GM12801 (cell line): ENCODE results near the gene PCAT7.

Experiments used
- TF ChIP-seq, protein P1 (sequence below): IDR thresholded peaks from one replicate; pipeline ENCODE4 v1.5.1; 2011; ENCODE audit warnings: control low read depth; ENCODE audit not compliant: insufficient read length; ENCODE audit errors: extremely low read depth

Gene PCAT7

GRCh38 chr9:94568250-94568889 lies 13.5 kb downstream of the PCAT7 start:
- TF ChIP-seq, protein P1, sequence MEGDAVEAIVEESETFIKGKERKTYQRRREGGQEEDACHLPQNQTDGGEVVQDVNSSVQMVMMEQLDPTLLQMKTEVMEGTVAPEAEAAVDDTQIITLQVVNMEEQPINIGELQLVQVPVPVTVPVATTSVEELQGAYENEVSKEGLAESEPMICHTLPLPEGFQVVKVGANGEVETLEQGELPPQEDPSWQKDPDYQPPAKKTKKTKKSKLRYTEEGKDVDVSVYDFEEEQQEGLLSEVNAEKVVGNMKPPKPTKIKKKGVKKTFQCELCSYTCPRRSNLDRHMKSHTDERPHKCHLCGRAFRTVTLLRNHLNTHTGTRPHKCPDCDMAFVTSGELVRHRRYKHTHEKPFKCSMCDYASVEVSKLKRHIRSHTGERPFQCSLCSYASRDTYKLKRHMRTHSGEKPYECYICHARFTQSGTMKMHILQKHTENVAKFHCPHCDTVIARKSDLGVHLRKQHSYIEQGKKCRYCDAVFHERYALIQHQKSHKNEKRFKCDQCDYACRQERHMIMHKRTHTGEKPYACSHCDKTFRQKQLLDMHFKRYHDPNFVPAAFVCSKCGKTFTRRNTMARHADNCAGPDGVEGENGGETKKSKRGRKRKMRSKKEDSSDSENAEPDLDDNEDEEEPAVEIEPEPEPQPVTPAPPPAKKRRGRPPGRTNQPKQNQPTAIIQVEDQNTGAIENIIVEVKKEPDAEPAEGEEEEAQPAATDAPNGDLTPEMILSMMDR, result no peak

DNA sequence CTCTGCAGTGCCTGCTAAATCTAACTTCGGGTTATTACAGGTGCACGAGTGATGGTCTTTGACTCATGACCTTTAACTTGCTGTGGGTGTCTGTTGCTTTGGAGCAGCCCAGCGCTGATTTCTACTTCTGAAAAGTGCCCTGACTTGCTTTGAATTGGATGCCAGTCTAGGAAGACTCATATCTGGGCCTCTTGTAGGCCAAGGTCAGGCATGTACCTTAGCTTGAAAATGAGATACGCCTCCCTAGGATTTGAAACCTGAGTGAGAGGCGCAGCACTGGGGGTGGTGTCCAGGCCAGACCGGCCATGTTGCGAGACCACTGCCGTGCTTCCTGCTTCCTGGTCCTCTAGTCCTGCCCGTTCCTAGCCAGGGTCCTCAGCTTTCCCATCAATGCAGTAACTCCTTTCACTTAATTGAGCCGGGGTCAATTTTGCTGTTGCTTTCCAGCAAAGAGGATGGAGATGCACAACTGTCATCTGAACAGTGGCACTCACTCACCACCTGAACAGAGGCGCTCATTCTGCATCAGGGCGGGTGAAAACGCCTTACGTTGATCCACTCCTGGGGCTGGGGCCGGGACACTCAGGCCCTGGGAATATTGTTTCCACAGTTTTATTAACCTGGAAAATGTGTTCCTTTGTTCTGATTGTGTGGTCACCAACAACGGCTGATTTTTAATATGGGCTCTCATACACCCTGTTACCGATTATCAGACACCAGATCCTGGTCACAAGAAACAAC lies 14.3 kb downstream of the PCAT7 start:
- TF ChIP-seq, protein P1, result no peak

GRCh38 chr9:94576131-94576530 lies 21.2 kb downstream of the PCAT7 start:
- TF ChIP-seq, protein P1, result no peak

DNA sequence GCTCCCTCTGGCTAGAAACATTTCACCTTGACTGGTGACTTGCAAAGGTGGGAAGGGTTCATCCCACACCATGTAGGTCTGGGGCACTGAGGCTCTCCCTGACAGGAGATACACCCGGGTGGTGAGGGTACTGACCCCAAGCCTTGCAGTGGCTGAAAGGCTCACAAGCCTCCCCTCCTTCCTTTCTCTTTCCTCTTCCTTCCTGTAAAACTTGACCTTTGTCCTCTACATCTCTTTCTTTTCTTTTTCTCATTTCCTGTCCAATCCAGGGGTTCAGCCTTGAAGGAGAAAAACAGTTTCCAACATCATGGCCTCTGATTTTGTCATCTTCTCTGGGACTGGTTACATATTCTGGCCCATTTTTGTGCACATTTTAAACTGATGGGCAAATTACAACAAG lies 22.2 kb downstream of the PCAT7 start:
- TF ChIP-seq, protein P1, result no peak

GRCh38 chr9:94577571-94577970 lies 22.7 kb downstream of the PCAT7 start:
- TF ChIP-seq, protein P1, result no peak

DNA sequence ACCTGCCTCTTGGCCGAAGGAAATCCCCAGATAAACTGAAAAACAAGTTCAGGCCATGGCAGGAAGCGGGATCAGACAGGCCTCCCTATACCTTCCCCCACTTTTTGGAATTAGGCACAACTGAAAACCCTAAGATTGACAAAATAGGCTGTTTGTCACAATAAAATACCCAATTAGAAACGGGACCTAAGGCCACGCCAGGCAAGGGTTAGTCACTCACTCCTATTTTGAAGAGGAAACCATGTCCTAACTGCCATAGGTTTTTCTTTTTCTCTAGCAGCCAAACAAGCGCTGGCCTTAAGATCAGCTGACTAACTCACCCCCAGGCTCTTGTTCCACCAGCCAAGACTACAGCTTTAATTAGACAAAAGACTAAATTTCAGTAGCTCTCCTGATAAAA lies 26.8 kb downstream of the PCAT7 start:
- TF ChIP-seq, protein P1, result no peak

- TF ChIP-seq, protein P1, result no peak
Observed at GRCh38 chr9:94584555-94584954, 29.7 kb downstream of the PCAT7 start.
